ENCODE results near the gene SLC66A3.

- TF ChIP-seq POLR2A (IDR thresholded peaks at IDR 0.05) (no peak), CTCF (IDR thresholded peaks at IDR 0.05) (peak in 2 of 3 donors; percentile 22 to 49)
These were observed 25.4 kb upstream of the SLC66A3 start for GRCh38 chr2:11129598-11130449.

Measured in breast epithelium (tissue), 3 donors.